ENCODE results near the gene HOXB7. TPM values are rescaled to one million over a fixed set of nuclear protein-coding genes. Genes with fewer than 3 reads are reported as not detected.

The HOXB7 gene
- total RNA-seq, 2 experiments from 2014 or later = 9.2 to 16.3 TPM

GRCh38 chr17:48601539-48602425, 9.0 kb downstream of the HOXB7 start:
- intact Hi-C loops (cut with micrococcal nuclease; ENCODE audit: unreplicated experiment) = no loop called here
- Histone ChIP-seq H3K9me2 (ENCODE audit: insufficient read depth, low read length) (no peaks in the 10 kb centered on the region), H3K4me2 (ENCODE audit: low read length) (no peak overlapping the region), H2AFZ (ENCODE audit: low read length) (no peak overlapping the region), H3K4me1 (ENCODE audit: insufficient read depth, low read length, poor library complexity, severe bottlenecking) (peaks cover 6% of the 10 kb centered on the region), H3K9me3 (ENCODE audit: low read length) (no peaks in the 10 kb centered on the region), H4K20me1 (ENCODE audit: insufficient read depth, low read length) (no peaks in the 10 kb centered on the region), H3K79me2 (ENCODE audit: insufficient read depth, low read depth, low read length) (no peaks in the 10 kb centered on the region), H3K4me3 (ENCODE audit: low read depth, low read length, poor library complexity, severe bottlenecking) (no peak overlapping the region), H3K27ac (ENCODE audit: low read depth, low read length, poor library complexity, severe bottlenecking) (no peak overlapping the region), H3K36me3 (ENCODE audit: insufficient read depth, low read length) (no peaks in the 10 kb centered on the region)
- no TSS peak for BruUV-seq (replicated peaks)
- CTCF ChIA-PET (ENCODE audit: unreplicated experiment) = interaction anchor here (0.6 kb wide), 1 partner anchor 400 kb away, joined by 3 read pairs; no protein-coding TSS in a partner anchor
- POLR2A ChIA-PET = no interaction called here
- TF ChIP-seq, protein P1, sequence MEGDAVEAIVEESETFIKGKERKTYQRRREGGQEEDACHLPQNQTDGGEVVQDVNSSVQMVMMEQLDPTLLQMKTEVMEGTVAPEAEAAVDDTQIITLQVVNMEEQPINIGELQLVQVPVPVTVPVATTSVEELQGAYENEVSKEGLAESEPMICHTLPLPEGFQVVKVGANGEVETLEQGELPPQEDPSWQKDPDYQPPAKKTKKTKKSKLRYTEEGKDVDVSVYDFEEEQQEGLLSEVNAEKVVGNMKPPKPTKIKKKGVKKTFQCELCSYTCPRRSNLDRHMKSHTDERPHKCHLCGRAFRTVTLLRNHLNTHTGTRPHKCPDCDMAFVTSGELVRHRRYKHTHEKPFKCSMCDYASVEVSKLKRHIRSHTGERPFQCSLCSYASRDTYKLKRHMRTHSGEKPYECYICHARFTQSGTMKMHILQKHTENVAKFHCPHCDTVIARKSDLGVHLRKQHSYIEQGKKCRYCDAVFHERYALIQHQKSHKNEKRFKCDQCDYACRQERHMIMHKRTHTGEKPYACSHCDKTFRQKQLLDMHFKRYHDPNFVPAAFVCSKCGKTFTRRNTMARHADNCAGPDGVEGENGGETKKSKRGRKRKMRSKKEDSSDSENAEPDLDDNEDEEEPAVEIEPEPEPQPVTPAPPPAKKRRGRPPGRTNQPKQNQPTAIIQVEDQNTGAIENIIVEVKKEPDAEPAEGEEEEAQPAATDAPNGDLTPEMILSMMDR (conservative IDR thresholded peaks at IDR 0.05; ENCODE audit: low read length) = no peak
- no peak for TF ChIP-seq EZH2phosphoT487 (IDR thresholded peaks at IDR 0.05; ENCODE audit: borderline replicate concordance, low read depth, low read length)
- DNase-seq (ENCODE audit: low spot score) = no peak

GRCh38 chr17:48601207-48601538, 9.6 kb downstream of the HOXB7 start:
- H3K4me2 ChIP-seq (ENCODE audit: low read length) = no peak overlapping the region
- H3K27ac ChIP-seq (ENCODE audit: low read depth, low read length, poor library complexity, severe bottlenecking) = no peak overlapping the region
- H2AFZ ChIP-seq (ENCODE audit: low read length) = no peak overlapping the region
- no peak for DNase-seq (ENCODE audit: low spot score)
- H3K36me3 ChIP-seq (ENCODE audit: insufficient read depth, low read length) = no peaks in the 10 kb centered on the region
- TF ChIP-seq EZH2phosphoT487 (IDR thresholded peaks at IDR 0.05; ENCODE audit: borderline replicate concordance, low read depth, low read length) = no peak
- TF ChIP-seq, protein P1 (conservative IDR thresholded peaks at IDR 0.05; ENCODE audit: low read length) = no peak
- ChIA-PET CTCF (ENCODE audit: unreplicated experiment) (interaction anchor here (0.6 kb wide), 1 partner anchor 400 kb away, joined by 3 read pairs; no protein-coding TSS in a partner anchor), POLR2A (no interaction called here)
- H3K79me2 ChIP-seq (ENCODE audit: insufficient read depth, low read depth, low read length) = no peaks in the 10 kb centered on the region
- no peaks in the 10 kb centered on the region for H3K9me3 ChIP-seq (ENCODE audit: low read length)
- H3K9me2 ChIP-seq (ENCODE audit: insufficient read depth, low read length) = no peaks in the 10 kb centered on the region
- BruUV-seq (replicated peaks) = no TSS peak
- no peaks in the 10 kb centered on the region for H4K20me1 ChIP-seq (ENCODE audit: insufficient read depth, low read length)
- intact Hi-C loops (cut with micrococcal nuclease; ENCODE audit: unreplicated experiment) = no loop called here
- H3K4me1 ChIP-seq (ENCODE audit: insufficient read depth, low read length, poor library complexity, severe bottlenecking) = peaks cover 6% of the 10 kb centered on the region
- no peak overlapping the region for H3K4me3 ChIP-seq (ENCODE audit: low read depth, low read length, poor library complexity, severe bottlenecking)

Measured in OCI-LY7 (cell line).